Esophagus muscularis mucosa (tissue), 4 donors: ENCODE data around the gene ACP3.

Experiments
- CTCF ChIP-seq, 3 experiments: fragments of 200-600 bp in 2 of 3; fragments of 450-650 bp in 1 of 3; sonication (generic) in 2 of 3; IDR thresholded peaks; one replicate each; pipeline ENCODE4 v1.5.1; 2017 to 2019; ENCODE audit warnings: antibody characterized with exemption in 3 of 3, mild to moderate bottlenecking in 2 of 3, moderate library complexity in 1 of 3
- EP300 ChIP-seq: sonication (generic); formaldehyde crosslinking; IDR thresholded peaks from one replicate; pipeline ENCODE4 v1.6.1; 2017; ENCODE audit warnings: antibody characterized with exemption
- POLR2A ChIP-seq: fragments of 450-650 bp; IDR thresholded peaks from one replicate; pipeline ENCODE4 v1.6.1; 2017; ENCODE audit warnings: antibody characterized with exemption, moderate library complexity, mild to moderate bottlenecking, low read depth
- POLR2AphosphoS5 ChIP-seq, 2 donors: sonication (generic); formaldehyde crosslinking; IDR thresholded peaks; one replicate each; pipeline ENCODE4 v1.6.1; 2017; ENCODE audit warnings: antibody characterized with exemption in 2 of 2

- TF ChIP-seq EP300: no peak
- no peak for TF ChIP-seq CTCF (IDR thresholded peaks at IDR 0.05)
- no peak for TF ChIP-seq POLR2A
- no peak for TF ChIP-seq POLR2AphosphoS5 (IDR thresholded peaks at IDR 0.05)
These were observed 31.6 kb upstream of the ACP3 start for GRCh38 chr3:132285620-132285945.
